Parathyroid adenoma (tissue), 2 donors: ENCODE measurements around the gene UMAD1.

ENCODE experiments used
- H2AFZ ChIP-seq: fragments of 300-600 bp; sonication (generic); one replicate; pipeline ENCODE4 v1.7.0; 2017; ENCODE audit warnings: antibody characterized with exemption, mild to moderate bottlenecking
- H3K27ac ChIP-seq: fragments of 300-600 bp; sonication (generic); one replicate; pipeline ENCODE4 v1.7.0; 2017
- H3K27me3 ChIP-seq: fragments of 300-600 bp; sonication (generic); one replicate; pipeline ENCODE4 v1.7.0; 2017; ENCODE audit warnings: low read length; ENCODE audit not compliant: control insufficient read depth, insufficient read depth
- H3K36me3 ChIP-seq: fragments of 300-600 bp; sonication (generic); one replicate; pipeline ENCODE4 v1.7.0; 2017; ENCODE audit warnings: low read length; ENCODE audit not compliant: control insufficient read depth, insufficient read depth
- H3K4me1 ChIP-seq: fragments of 300-600 bp; sonication (generic); one replicate; pipeline ENCODE4 v1.7.0; 2017; ENCODE audit warnings: control low read depth
- H3K4me2 ChIP-seq: fragments of 300-600 bp; sonication (generic); one replicate; pipeline ENCODE4 v1.7.0; 2017; ENCODE audit warnings: low read length
- H3K4me3 ChIP-seq: fragments of 300-600 bp; sonication (generic); one replicate; pipeline ENCODE4 v1.7.0; 2017; ENCODE audit warnings: low read depth, low read length
- H3K79me2 ChIP-seq: fragments of 300-600 bp; sonication (generic); one replicate; pipeline ENCODE4 v1.7.0; 2017; ENCODE audit warnings: control low read depth
- H3K9ac ChIP-seq: fragments of 300-600 bp; sonication (generic); one replicate; pipeline ENCODE4 v1.7.0; 2017; ENCODE audit warnings: mild to moderate bottlenecking
- H3K9me3 ChIP-seq: fragments of 300-600 bp; sonication (generic); one replicate; pipeline ENCODE4 v1.7.0; 2017; ENCODE audit warnings: low read length; ENCODE audit not compliant: control insufficient read depth
- CTCF ChIP-seq: fragments of 300-600 bp; sonication (generic); IDR thresholded peaks from one replicate; pipeline ENCODE4 v1.7.0; 2017; ENCODE audit warnings: antibody characterized with exemption, mild to moderate bottlenecking
- donor health status: primary hyperparathyroidism.

The UMAD1 gene

GRCh38 chr7:7707246-7707645, 66.7 kb downstream of the UMAD1 start:
- H3K79me2 ChIP-seq, result peaks cover 18% of the 10 kb centered on the region
- H3K27ac ChIP-seq, result no peak overlapping the region
- no peaks in the 10 kb centered on the region for H3K4me1 ChIP-seq
- H3K9ac ChIP-seq, result no peak overlapping the region
- TF ChIP-seq CTCF, result no peak
- no peaks in the 10 kb centered on the region for H3K36me3 ChIP-seq
- peak overlapping the region; percentile 42 for H3K4me2 ChIP-seq
- no peak overlapping the region for H2AFZ ChIP-seq
- H3K27me3 ChIP-seq, result no peaks in the 10 kb centered on the region
- no peaks in the 10 kb centered on the region for H3K9me3 ChIP-seq
- peak overlapping the region; percentile 13 for H3K4me3 ChIP-seq

- peak overlapping the region; percentile 42 for H3K4me2 ChIP-seq
- TF ChIP-seq CTCF, result no peak
- H3K4me3 ChIP-seq, result peak overlapping the region; percentile 13
- no peak overlapping the region for H2AFZ ChIP-seq
- H3K9me3 ChIP-seq, result no peaks in the 10 kb centered on the region
- H3K36me3 ChIP-seq, result no peaks in the 10 kb centered on the region
- no peaks in the 10 kb centered on the region for H3K27me3 ChIP-seq
- H3K79me2 ChIP-seq, result peaks cover 18% of the 10 kb centered on the region
- no peak overlapping the region for H3K9ac ChIP-seq
- no peak overlapping the region for H3K27ac ChIP-seq
- H3K4me1 ChIP-seq, result no peaks in the 10 kb centered on the region
These were observed 67.3 kb downstream of the UMAD1 start for GRCh38 chr7:7707806-7708205.

GRCh38 chr7:7709291-7709690, 68.7 kb downstream of the UMAD1 start:
- no peak for TF ChIP-seq CTCF
- H3K79me2 ChIP-seq, result peaks cover 10% of the 10 kb centered on the region
- no peaks in the 10 kb centered on the region for H3K9me3 ChIP-seq
- no peak overlapping the region for H2AFZ ChIP-seq
- H3K4me1 ChIP-seq, result no peaks in the 10 kb centered on the region
- H3K4me3 ChIP-seq, result no peak overlapping the region
- H3K9ac ChIP-seq, result no peak overlapping the region
- H3K27ac ChIP-seq, result no peak overlapping the region
- no peak overlapping the region for H3K4me2 ChIP-seq
- no peaks in the 10 kb centered on the region for H3K27me3 ChIP-seq
- no peaks in the 10 kb centered on the region for H3K36me3 ChIP-seq

GRCh38 chr7:7710469-7710868, 69.9 kb downstream of the UMAD1 start:
- Histone ChIP-seq H3K27me3 (no peaks in the 10 kb centered on the region), H3K4me2 (no peak overlapping the region), H3K9ac (no peak overlapping the region), H3K27ac (no peak overlapping the region), H3K9me3 (no peaks in the 10 kb centered on the region), H3K36me3 (no peaks in the 10 kb centered on the region), H3K79me2 (peaks cover 10% of the 10 kb centered on the region), H2AFZ (no peak overlapping the region), H3K4me1 (no peaks in the 10 kb centered on the region), H3K4me3 (no peak overlapping the region)
- no peak for TF ChIP-seq CTCF

GRCh38 chr7:7713730-7714129, 73.2 kb downstream of the UMAD1 start:
- Histone ChIP-seq H3K27me3 (no peaks in the 10 kb centered on the region), H3K9me3 (no peaks in the 10 kb centered on the region), H2AFZ (no peak overlapping the region), H3K4me2 (no peak overlapping the region), H3K9ac (no peak overlapping the region), H3K79me2 (peaks cover 7% of the 10 kb centered on the region), H3K4me3 (no peak overlapping the region), H3K36me3 (no peaks in the 10 kb centered on the region), H3K27ac (no peak overlapping the region), H3K4me1 (no peaks in the 10 kb centered on the region)
- TF ChIP-seq CTCF, result no peak
